Ishikawa (cell line): ENCODE results near the gene IMMP2L.

Experiments used
- CEBPB ChIP-seq: IDR thresholded peaks from 2 replicates; pipeline ENCODE4 v1.6.1; 2012
- CREB1 ChIP-seq: IDR thresholded peaks from 2 replicates; pipeline ENCODE4 v1.6.1; 2012; ENCODE audit warnings: low read depth
- EGR1 ChIP-seq: IDR thresholded peaks from 2 replicates; pipeline ENCODE4 v1.6.1; 2012
- EP300 ChIP-seq: IDR thresholded peaks from 2 replicates; pipeline ENCODE4 v1.6.1; 2012; ENCODE audit warnings: borderline replicate concordance
- FOXM1 ChIP-seq: IDR thresholded peaks from 2 replicates; pipeline ENCODE4 v1.6.1; 2012; ENCODE audit warnings: low read depth, borderline replicate concordance
- MAX ChIP-seq: IDR thresholded peaks from 2 replicates; pipeline ENCODE4 v1.6.1; 2012
- NFIC ChIP-seq: IDR thresholded peaks from 2 replicates; pipeline ENCODE4 v1.6.1; 2012
- RAD21 ChIP-seq: IDR thresholded peaks from 2 replicates; pipeline ENCODE4 v1.6.1; 2012; ENCODE audit warnings: low read depth
- REST ChIP-seq: IDR thresholded peaks from 2 replicates; pipeline ENCODE4 v1.6.1; 2012; ENCODE audit warnings: low read depth, mild to moderate bottlenecking
- TAF1 ChIP-seq: IDR thresholded peaks from 2 replicates; pipeline ENCODE4 v1.6.1; 2012; ENCODE audit warnings: low read depth, mild to moderate bottlenecking
- TCF12 ChIP-seq: IDR thresholded peaks from 2 replicates; pipeline ENCODE4 v1.6.1; 2012; ENCODE audit warnings: low read depth
- TEAD4 ChIP-seq: IDR thresholded peaks from 2 replicates; pipeline ENCODE4 v1.6.1; 2012
- USF1 ChIP-seq: IDR thresholded peaks from 2 replicates; pipeline ENCODE4 v1.6.1; 2012
- YY1 ChIP-seq: IDR thresholded peaks from 2 replicates; pipeline ENCODE4 v1.6.1; 2012; ENCODE audit warnings: low read depth
- ZBTB7A ChIP-seq: IDR thresholded peaks from 2 replicates; pipeline ENCODE4 v1.6.1; 2012; ENCODE audit warnings: low read depth

Gene IMMP2L

GRCh38 chr7:111210996-111211395 is 351.3 kb downstream of the IMMP2L start:
- TF ChIP-seq EP300 (no peak), CREB1 (no peak), YY1 (no peak), NFIC (no peak), MAX (no peak), ZBTB7A (no peak), TEAD4 (no peak), REST (no peak), TCF12 (no peak), EGR1 (no peak), FOXM1 (no peak), CEBPB (no peak), RAD21 (no peak)

- no peak for TF ChIP-seq FOXM1
- no peak for TF ChIP-seq NFIC
- TF ChIP-seq ZBTB7A, result no peak
- TF ChIP-seq CEBPB, result no peak
- no peak for TF ChIP-seq TEAD4
- TF ChIP-seq TCF12, result no peak
- no peak for TF ChIP-seq MAX
- TF ChIP-seq TAF1, result no peak
- TF ChIP-seq USF1, result no peak
Measured at GRCh38 chr7:111210043-111210442, 352.2 kb downstream of the IMMP2L start.

GRCh38 chr7:111205251-111205650 is 357.0 kb downstream of the IMMP2L start:
- no peak for TF ChIP-seq EP300
- TF ChIP-seq TCF12, result no peak

- no peak for TF ChIP-seq REST
- TF ChIP-seq EP300, result no peak
- TF ChIP-seq TEAD4, result no peak
- TF ChIP-seq CEBPB, result no peak
- no peak for TF ChIP-seq CREB1
- TF ChIP-seq USF1, result no peak
- no peak for TF ChIP-seq RAD21
- no peak for TF ChIP-seq FOXM1
- no peak for TF ChIP-seq ZBTB7A
- no peak for TF ChIP-seq TAF1
- TF ChIP-seq EGR1, result no peak
- TF ChIP-seq YY1, result no peak
- TF ChIP-seq TCF12, result no peak
- TF ChIP-seq MAX, result no peak
Measured at GRCh38 chr7:111202321-111202720, 360.0 kb downstream of the IMMP2L start.

- TF ChIP-seq RAD21 (no peak), ZBTB7A (no peak), USF1 (no peak), MAX (no peak), EP300 (no peak), TCF12 (no peak), TEAD4 (no peak), CEBPB (no peak), FOXM1 (no peak), CREB1 (no peak), EGR1 (no peak), REST (no peak), TAF1 (no peak)
Measured at GRCh38 chr7:111199643-111200042, 362.6 kb downstream of the IMMP2L start.
